HT-29 (cell line): ENCODE results near the gene AK5. TPM values are rescaled to one million over a fixed set of nuclear protein-coding genes. Genes with fewer than 3 reads are reported as not detected.
A peak's percentile ranks its signal among the peaks of the same experiment; 100 is the strongest.
"Not testable (repeated sequence)": the region's sequence is repeated elsewhere in the genome, so short reads cannot be mapped to it uniquely, and the experiment has no call there.

Source experiments
- DNase-seq: peaks from one replicate; pipeline ENCODE4 v3.0.0-alpha.2; 2015; ENCODE audit warnings: low spot score
- total RNA-seq: library from RNA; depleted of rRNA; stranded (reverse); fragments of >200 nt; shearing (Covaris generic); gene quantifications from 2 replicates; pipeline ENCODE4 v1.2.3, GENCODE V29; 2014

Gene AK5
- total RNA-seq, 1 experiment from 2014 or later: not detected

- DNase-seq: no peak
These were observed 119.0 kb downstream of the AK5 start for GRCh38 chr1:77400781-77401180.

GRCh38 chr1:77401384-77401783 is 119.6 kb downstream of the AK5 start:
- DNase-seq: no peak

GRCh38 chr1:77405186-77405585 is 123.4 kb downstream of the AK5 start:
- no peak for DNase-seq

- no peak for DNase-seq
These were observed 124.8 kb downstream of the AK5 start for GRCh38 chr1:77406661-77407060.

GRCh38 chr1:77407738-77408375 is 126.0 kb downstream of the AK5 start:
- no peak for DNase-seq

- not testable (repeated sequence) for DNase-seq
These were observed 127.1 kb downstream of the AK5 start for GRCh38 chr1:77408933-77409332.

- peak; percentile 70 for DNase-seq
These were observed 130.4 kb downstream of the AK5 start for GRCh38 chr1:77412069-77412819.

GRCh38 chr1:77412820-77413530 is 131.2 kb downstream of the AK5 start:
- no peak for DNase-seq

GRCh38 chr1:77413541-77414335 is 131.9 kb downstream of the AK5 start:
- no peak for DNase-seq

GRCh38 chr1:77415579-77415978 is 133.8 kb downstream of the AK5 start:
- DNase-seq: no peak

GRCh38 chr1:77416692-77417450 is 135.1 kb downstream of the AK5 start:
- DNase-seq: peak; percentile 44

GRCh38 chr1:77418055-77418454 is 136.2 kb downstream of the AK5 start:
- DNase-seq: not testable (repeated sequence)

- no peak for DNase-seq
These were observed 139.8 kb downstream of the AK5 start for GRCh38 chr1:77421504-77422233.

GRCh38 chr1:77424236-77424635 is 142.4 kb downstream of the AK5 start:
- no peak for DNase-seq

GRCh38 chr1:77428068-77428467 is 146.2 kb downstream of the AK5 start:
- DNase-seq: no peak

- no peak for DNase-seq
These were observed 149.3 kb downstream of the AK5 start for GRCh38 chr1:77430966-77431690.

GRCh38 chr1:77433934-77434333 is 152.1 kb downstream of the AK5 start:
- no peak for DNase-seq

GRCh38 chr1:77434967-77435366 is 153.1 kb downstream of the AK5 start:
- DNase-seq: no peak

GRCh38 chr1:77438236-77438913 is 156.6 kb downstream of the AK5 start:
- no peak for DNase-seq
